ENCODE results near the gene CHMP4A.

DNA sequence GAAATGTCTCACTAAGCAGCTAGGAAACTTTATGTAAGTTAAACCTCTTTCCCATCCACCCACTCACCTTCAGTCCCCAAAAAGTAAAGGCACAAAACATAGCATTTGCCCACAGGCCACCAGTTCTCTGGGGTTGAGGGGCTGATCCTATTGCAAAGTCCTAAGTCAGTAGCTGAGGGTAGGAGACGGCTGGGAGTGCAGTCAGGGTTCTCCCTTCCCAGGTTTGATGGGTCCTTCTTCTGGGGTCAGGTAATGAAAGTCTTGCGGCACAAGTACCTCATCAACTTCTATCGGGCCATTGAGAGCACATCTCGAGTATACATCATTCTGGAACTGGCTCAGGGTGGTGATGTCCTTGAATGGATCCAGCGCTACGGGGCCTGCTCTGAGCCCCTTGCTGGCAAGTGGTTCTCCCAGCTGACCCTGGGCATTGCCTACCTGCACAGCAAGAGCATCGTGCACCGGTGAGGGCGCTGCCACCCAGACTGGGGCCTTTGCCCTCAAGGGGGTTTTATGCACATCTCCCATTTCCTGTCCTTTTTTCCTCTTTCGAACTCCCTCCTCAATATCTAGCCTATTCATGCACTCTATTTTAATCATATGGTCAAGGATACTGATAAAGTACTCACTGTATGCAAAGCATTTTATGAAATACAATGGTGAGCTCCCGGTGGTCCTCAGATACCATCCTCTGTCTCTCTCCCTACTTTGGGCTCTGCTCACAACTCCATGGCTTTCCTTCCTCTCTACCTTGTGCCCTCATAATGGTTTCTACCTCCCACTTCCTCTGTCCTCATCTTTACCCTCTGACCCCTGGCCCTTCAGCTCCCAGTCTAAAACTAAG, 6.8 kb downstream of the CHMP4A start:
- TF ChIP-seq, protein P1, sequence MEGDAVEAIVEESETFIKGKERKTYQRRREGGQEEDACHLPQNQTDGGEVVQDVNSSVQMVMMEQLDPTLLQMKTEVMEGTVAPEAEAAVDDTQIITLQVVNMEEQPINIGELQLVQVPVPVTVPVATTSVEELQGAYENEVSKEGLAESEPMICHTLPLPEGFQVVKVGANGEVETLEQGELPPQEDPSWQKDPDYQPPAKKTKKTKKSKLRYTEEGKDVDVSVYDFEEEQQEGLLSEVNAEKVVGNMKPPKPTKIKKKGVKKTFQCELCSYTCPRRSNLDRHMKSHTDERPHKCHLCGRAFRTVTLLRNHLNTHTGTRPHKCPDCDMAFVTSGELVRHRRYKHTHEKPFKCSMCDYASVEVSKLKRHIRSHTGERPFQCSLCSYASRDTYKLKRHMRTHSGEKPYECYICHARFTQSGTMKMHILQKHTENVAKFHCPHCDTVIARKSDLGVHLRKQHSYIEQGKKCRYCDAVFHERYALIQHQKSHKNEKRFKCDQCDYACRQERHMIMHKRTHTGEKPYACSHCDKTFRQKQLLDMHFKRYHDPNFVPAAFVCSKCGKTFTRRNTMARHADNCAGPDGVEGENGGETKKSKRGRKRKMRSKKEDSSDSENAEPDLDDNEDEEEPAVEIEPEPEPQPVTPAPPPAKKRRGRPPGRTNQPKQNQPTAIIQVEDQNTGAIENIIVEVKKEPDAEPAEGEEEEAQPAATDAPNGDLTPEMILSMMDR (IDR thresholded peaks at IDR 0.05; ENCODE audit: low read length), result no peak
- no peak for TF ChIP-seq EZH2 (IDR thresholded peaks at IDR 0.05; ENCODE audit: borderline replicate concordance, low read length)

All from OCI-LY1 (cell line).